DOHH2 (cell line): ENCODE measurements around the gene TUT4.

Source experiments
- H3F3A ChIP-seq: fragments of 200-600 bp; sonication (generic), shearing (Covaris generic); 2 replicates; pipeline ENCODE4 v1.6.0; 2016; ENCODE audit warnings: antibody characterized with exemption, mild to moderate bottlenecking; ENCODE audit not compliant: control insufficient read depth, insufficient read depth
- H3K27ac ChIP-seq: fragments of 200-600 bp; sonication (generic); 2 replicates; pipeline ENCODE4 v1.5.1; 2014; ENCODE audit warnings: low read depth, mild to moderate bottlenecking, low read length, moderate library complexity
- H3K27me3 ChIP-seq: fragments of 200-600 bp; sonication (generic); 2 replicates; pipeline ENCODE4 v1.6.1; 2014; ENCODE audit warnings: mild to moderate bottlenecking, low read length, mixed read lengths; ENCODE audit not compliant: control insufficient read depth
- H3K36me3 ChIP-seq: fragments of 200-600 bp; sonication (generic); 2 replicates; pipeline ENCODE4 v1.6.1; 2014; ENCODE audit warnings: mild to moderate bottlenecking, low read length, moderate library complexity, mixed read lengths; ENCODE audit not compliant: control insufficient read depth
- H3K4me1 ChIP-seq: fragments of 200-600 bp; sonication (generic); 2 replicates; pipeline ENCODE4 v1.6.1; 2014; ENCODE audit warnings: mild to moderate bottlenecking, low read length, mixed read lengths; ENCODE audit not compliant: control insufficient read depth
- H3K4me2 ChIP-seq: fragments of 200-600 bp; sonication (generic); 2 replicates; pipeline ENCODE4 v1.6.0; 2014; ENCODE audit warnings: mild to moderate bottlenecking, low read length, moderate library complexity
- H3K4me3 ChIP-seq: fragments of 200-600 bp; sonication (generic); 2 replicates; pipeline ENCODE4 v1.5.1; 2014; ENCODE audit warnings: mild to moderate bottlenecking, low read length, mixed read lengths
- H3K79me2 ChIP-seq: fragments of 200-600 bp; sonication (generic); 2 replicates; pipeline ENCODE4 v1.6.1; 2014; ENCODE audit warnings: mild to moderate bottlenecking, low read length, mixed read lengths; ENCODE audit not compliant: control insufficient read depth
- H3K9me2 ChIP-seq: fragments of 200-600 bp; sonication (generic); replicated peaks from 2 replicates; pipeline ENCODE4 v1.6.1; 2014; ENCODE audit warnings: mild to moderate bottlenecking, low read length, mixed read lengths; ENCODE audit not compliant: control insufficient read depth
- H3K9me3 ChIP-seq: fragments of 200-600 bp; sonication (generic); 2 replicates; pipeline ENCODE4 v1.6.1; 2014; ENCODE audit warnings: antibody characterized with exemption, low read length, mixed read lengths; ENCODE audit not compliant: control insufficient read depth, insufficient read depth
- H4K20me1 ChIP-seq: fragments of 200-600 bp; sonication (generic); 2 replicates; pipeline ENCODE4 v1.6.0; 2014; ENCODE audit warnings: low read depth, mild to moderate bottlenecking, antibody characterized with exemption, low read length, moderate library complexity; ENCODE audit not compliant: control insufficient read depth, insufficient read depth
- CTCF ChIP-seq: fragments of 200-600 bp; sonication (generic); IDR thresholded peaks from one replicate; pipeline ENCODE4 v1.5.1; 2014; ENCODE audit warnings: antibody characterized with exemption, mild to moderate bottlenecking, low read depth, low read length; ENCODE audit not compliant: poor library complexity, severe bottlenecking
- EZH2phosphoT487 ChIP-seq: fragments of 200-600 bp; sonication (generic); IDR thresholded peaks from 2 replicates; pipeline ENCODE4 v1.6.1; 2017; ENCODE audit warnings: borderline replicate concordance, mild to moderate bottlenecking, antibody characterized with exemption, low read length, moderate library complexity, mixed read lengths

Gene TUT4

GRCh38 chr1:52549267-52549666, 3.6 kb downstream of the TUT4 start:
- peaks cover 12% of the 10 kb centered on the region for H3F3A ChIP-seq
- TF ChIP-seq CTCF (no peak), EZH2phosphoT487 (no peak)
- peaks cover 91% of the 10 kb centered on the region for H3K79me2 ChIP-seq
- H3K9me2 ChIP-seq, result no peaks in the 10 kb centered on the region
- H3K9me3 ChIP-seq, result peaks cover 9% of the 10 kb centered on the region; the same call in 1 of the 2 replicates
- no peaks in the 10 kb centered on the region for H3K27me3 ChIP-seq
- peaks cover 35% of the 10 kb centered on the region for H3K4me1 ChIP-seq
- peaks cover 30% of the 10 kb centered on the region for H3K36me3 ChIP-seq
- H3K4me2 ChIP-seq, result peak overlapping the region; percentile 96; the same call in 1 of the 2 replicates
- no peak overlapping the region for H3K27ac ChIP-seq
- H4K20me1 ChIP-seq, result peaks cover 10% of the 10 kb centered on the region
- no peak overlapping the region for H3K4me3 ChIP-seq

GRCh38 chr1:52546852-52547251, 6.0 kb downstream of the TUT4 start:
- H3F3A ChIP-seq, result peaks cover 5% of the 10 kb centered on the region
- H4K20me1 ChIP-seq, result peaks cover 8% of the 10 kb centered on the region
- H3K36me3 ChIP-seq, result peaks cover 43% of the 10 kb centered on the region
- H3K4me3 ChIP-seq, result no peak overlapping the region
- H3K27ac ChIP-seq, result no peak overlapping the region
- H3K4me1 ChIP-seq, result peaks cover 30% of the 10 kb centered on the region
- no peaks in the 10 kb centered on the region for H3K27me3 ChIP-seq
- no peaks in the 10 kb centered on the region for H3K9me2 ChIP-seq
- H3K9me3 ChIP-seq, result peaks cover 20% of the 10 kb centered on the region
- peaks cover 99% of the 10 kb centered on the region for H3K79me2 ChIP-seq
- H3K4me2 ChIP-seq, result no peak overlapping the region
- TF ChIP-seq CTCF (no peak), EZH2phosphoT487 (no peak)

- peaks cover 23% of the 10 kb centered on the region for H3K9me3 ChIP-seq
- no peak overlapping the region for H3K4me3 ChIP-seq
- H4K20me1 ChIP-seq, result peaks cover 4% of the 10 kb centered on the region
- peaks cover 17% of the 10 kb centered on the region for H3K4me1 ChIP-seq
- no peaks in the 10 kb centered on the region for H3K9me2 ChIP-seq
- no peak overlapping the region for H3K27ac ChIP-seq
- no peak for TF ChIP-seq CTCF
- no peak for TF ChIP-seq EZH2phosphoT487
- H3K4me2 ChIP-seq, result no peak overlapping the region
- H3K36me3 ChIP-seq, result peaks cover 44% of the 10 kb centered on the region
- 0 out of 2 replicates have a peak, but pooled peaks cover 4% of the 10 kb centered on the region for H3F3A ChIP-seq
- H3K79me2 ChIP-seq, result peaks cover 99% of the 10 kb centered on the region
- no peaks in the 10 kb centered on the region for H3K27me3 ChIP-seq
These were observed 8.0 kb downstream of the TUT4 start for GRCh38 chr1:52544665-52545525.
